Myometrial cell (primary cell): ENCODE results near the gene LSMEM2. TPM values are rescaled to one million over a fixed set of nuclear protein-coding genes. Genes with fewer than 3 reads are reported as not detected.

Experiments
- total RNA-seq: library from RNA; depleted of rRNA; stranded (reverse); fragments of >200 nt; gene quantifications from 2 replicates; pipeline ENCODE4 v1.2.3, GENCODE V29; 2015

LSMEM2 gene
- not detected in 2 replicates for total RNA-seq

DNA sequence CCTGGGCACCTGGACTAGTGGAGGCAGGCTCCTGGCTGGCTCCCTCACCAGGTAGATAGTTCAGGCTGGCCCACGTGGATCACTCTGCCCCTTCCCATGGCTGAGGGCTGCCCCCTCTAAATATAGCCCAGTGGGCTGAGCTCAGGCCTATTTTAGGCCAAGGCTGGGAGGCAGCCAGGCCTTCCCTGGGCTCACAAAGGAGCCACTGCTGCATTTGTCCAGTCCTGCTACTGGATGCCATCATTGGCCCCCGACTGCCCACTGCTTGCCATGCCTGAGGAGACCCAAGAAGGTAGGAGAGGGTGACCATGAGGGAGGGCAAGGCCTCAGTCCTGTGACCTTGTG is at the start of gene LSMEM2:
LSMEM2 (plus strand) TSS at position 208 of the 345 bp plus-strand sequence; CDS start at position 235, 27 bp downstream.

DNA sequence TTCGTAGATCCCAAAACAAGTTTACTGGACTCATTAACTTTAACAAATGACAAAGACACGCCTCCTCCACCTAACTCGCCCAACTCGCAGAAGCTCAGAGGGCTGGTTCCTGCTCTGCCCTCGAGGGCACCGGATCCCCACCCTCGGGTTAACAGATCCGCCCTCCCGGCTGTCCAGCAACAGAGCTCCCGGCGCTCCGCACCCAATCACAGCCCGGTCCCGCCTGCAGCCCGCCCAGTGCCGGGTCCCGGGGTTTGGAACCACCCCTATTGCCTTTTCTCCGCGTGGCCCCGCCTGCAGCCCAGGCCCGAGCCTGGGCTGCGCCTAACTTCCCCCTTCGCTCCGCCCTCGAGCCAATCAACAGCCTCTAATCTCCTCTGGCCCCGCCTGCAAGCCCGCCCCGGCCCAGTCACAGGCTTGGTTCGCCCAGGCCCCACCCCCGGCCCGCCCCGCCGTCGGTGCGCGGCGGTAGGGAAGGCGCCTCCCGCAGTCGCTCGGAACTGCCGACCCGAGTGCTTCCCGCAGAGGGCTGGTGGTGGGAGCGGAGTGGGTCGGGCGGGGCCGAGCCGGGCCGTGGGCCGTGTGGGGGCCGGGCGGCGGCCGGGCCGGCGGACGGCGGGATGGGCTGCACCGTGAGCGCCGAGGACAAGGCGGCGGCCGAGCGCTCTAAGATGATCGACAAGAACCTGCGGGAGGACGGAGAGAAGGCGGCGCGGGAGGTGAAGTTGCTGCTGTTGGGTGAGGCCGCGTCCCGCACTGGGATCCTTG is 43.0 kb upstream of the LSMEM2 start, which contains the start of gene GNAI2:
GNAI2 (plus strand) TSS at position 489 of the 768 bp plus-strand sequence; CDS start at position 621, 132 bp downstream.

DNA sequence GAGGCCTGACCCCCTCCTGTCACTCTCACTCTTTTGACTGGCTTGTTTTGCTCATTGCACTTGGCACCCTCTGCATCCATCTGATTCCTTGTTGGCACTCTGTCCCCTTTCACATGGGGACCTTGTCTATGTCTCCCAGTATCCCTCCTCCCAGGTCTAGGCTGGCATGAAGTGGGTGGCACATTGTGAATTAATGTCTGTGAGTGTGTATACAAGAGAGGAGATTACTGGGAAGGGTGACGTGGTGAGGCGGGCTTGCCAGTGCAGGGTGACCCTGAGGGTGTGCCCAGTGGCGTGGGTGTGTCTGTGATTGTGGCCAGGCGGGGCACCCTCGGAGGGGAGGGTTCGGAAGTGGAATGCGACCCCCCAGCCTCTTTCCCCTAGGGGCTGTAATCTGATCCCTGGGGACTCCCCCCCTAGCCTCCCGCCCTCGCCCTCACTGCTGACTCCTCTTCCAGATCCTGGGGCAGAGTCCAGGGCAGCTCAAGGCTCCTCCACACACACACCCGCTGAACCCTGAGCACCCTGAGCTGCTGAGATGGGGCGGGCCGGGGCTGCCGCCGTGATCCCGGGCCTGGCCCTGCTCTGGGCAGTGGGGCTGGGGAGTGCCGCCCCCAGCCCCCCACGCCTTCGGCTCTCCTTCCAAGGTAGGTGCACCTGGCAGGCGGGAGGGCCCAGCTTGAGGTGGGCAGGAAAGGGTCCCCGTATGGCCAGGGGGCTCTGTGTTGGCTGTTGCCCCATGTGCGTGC is 10.0 kb upstream of the LSMEM2 start, which contains the start of gene SEMA3B:
SEMA3B (plus strand) TSS at position 445 of the 749 bp plus-strand sequence; CDS start at position 539, 94 bp downstream.

DNA sequence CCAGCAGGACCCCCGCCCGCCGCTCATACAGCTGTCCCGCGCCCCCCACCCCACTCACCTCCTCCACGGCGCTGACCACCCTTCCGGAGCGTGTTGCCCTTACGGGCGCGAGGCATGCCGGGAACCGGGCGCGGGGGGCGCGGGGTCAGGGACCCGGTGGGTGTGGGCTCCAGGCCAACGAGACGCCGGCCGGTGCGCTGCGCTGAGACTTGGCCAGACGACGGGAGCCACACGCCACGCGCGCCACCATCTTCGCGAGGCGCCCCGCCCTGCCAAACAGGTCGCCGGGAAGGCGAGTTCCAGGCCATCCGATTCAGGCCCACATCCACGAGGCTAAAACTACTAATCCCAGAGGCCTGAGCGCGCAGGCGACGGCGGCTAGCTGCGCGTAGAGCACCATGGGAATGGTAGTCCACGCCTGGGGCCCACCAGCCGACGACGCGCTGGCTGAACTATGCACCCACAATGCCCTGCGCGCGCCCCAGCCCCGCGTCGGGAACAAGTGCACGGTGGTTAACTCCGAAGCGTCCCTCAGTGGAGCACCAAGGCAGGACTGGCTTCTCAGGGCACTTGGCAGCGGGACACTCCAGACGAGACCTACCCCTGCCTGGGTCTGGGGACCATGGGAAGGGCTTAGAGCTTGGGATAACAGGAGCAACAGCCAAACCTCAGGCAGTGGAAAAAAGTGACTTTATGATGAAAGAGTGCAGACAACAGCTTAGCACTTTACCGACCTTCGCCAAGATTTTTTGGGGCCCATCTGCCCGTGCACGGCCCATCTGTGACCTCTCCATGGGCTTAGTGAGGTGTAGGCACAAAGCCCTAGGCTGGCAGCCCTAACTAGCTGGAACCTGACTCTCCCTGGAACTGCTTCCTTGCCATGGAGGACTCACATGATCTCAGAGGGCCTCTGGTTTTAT is 13.5 kb downstream of the LSMEM2 start, which contains the start of gene IFRD2:
IFRD2 (minus strand) TSS at position 271 of the 920 bp plus-strand sequence; CDS start at position 116, 155 bp downstream.

DNA sequence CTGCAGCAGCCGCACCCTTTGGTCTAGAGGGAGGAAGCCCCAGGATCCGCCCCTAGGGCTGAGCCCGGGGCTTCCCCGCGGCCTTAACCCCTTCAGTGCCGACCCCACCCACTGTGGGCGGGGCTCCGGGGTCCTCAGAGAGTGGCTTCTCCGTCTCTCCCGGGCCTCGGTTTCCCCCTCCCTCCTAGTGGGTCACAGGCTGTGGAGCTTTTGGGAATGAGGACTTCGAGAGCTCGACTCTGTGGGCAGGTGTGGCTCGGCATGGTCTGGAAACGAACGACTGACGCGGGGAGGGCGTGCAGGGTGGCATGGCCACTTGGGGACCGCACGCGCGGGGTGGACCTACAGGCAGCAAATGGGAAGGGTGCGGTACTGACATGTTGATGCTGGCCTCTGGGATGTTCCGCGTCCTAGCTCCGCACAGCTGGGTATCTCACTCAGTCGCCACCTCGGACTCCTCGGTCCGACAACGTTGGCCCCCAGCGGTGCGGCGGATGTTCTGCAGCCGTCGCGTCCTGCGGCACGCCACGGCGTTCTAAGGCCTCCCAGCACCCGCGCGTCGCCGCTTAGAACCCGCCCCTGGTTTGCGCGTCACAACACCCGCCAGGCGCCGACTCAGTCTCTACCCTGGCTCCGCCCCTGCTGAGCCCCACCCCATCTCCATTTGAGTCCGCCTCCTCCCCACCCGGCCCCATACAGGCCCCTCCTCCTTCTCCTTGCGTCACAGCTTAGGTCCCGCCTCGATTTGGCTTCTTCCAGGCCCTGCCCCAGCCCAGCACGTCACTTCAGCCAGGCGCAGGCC is 20.1 kb downstream of the LSMEM2 start, which contains the start of the genes HYAL3 and NAA80:
HYAL3 (minus strand) TSS at position 570 of the 802 bp plus-strand sequence. CDS start 3,803 bp downstream, outside the sequence.
NAA80 (minus strand) TSS at position 570 of the 802 bp plus-strand sequence. CDS start 1,942 bp downstream, outside the sequence.

DNA sequence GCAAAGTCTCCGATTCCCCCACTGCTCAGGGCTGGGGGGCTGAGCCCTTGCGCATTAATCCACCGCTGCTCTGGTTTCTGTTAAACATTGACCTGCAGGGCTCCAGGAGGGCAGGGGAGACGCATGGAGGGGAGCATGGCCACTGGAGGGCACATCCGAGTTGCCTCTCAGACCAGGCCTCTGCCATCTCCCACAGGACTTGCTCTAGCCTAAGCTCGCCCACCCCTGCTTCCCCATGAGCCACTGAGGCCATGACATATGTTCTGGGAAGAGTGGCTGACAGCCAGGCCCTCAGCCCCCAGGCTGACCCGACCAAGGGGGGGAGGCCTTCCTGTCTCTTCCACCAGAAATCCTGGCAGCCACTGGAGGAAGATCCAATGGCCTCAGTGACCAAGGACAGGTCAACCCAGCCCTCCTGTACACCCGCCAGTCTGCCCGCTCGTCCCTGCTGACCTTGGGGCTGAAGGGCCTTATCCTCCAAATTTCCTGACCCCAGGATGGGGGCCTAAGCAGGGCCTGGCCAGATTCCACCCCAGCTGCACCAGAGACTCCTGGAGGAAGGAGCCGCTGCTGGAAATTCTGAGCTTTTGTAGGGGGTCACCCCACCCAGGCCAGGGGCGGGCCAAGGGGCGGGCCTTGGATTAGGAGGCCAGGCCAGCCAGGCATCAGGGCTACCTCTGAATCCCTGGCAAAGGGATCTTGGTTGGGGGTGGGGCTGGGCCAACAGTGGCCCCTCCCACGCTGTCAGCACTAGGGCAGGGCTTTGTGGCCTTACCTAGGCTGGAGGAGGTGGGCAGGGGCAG is 24.3 kb downstream of the LSMEM2 start, which contains the start of gene HYAL1:
HYAL1 (minus strand) TSS at position 562 of the 803 bp plus-strand sequence. CDS start 618 bp downstream, outside the sequence.

DNA sequence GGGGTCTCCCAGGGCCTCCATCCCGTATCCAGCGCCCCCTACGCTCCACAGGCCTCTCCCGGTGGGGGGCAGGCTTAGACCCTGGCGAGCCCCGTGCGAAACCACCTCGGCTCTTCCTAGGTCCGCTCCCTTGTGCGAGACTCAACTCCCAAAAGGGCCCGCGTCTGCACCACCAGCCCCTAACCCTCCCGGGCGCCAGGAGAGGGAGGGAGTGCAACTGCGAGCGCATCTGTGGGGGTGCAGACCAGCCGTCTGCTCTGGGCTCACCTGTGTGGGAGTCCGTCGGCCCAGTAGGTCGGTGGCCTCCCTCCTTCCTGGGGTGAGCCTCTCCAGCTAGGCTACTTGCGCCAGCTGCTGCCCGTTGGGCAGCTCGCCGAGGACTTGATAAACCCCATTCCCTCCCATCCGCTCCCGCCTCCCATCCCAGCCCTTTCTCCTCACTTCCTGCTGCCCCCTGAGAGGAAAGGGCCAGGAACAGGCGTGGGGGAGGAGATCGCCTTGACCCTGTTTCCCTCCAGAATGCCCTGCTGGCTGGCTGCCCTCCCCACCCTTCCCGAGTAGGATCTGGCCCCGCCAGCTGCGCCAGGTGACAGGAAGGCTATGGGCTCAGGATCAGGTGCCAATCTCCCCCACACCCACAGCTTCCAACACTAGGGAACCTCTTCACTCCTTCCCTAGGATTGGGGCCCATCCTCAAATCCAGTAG is 43.7 kb downstream of the LSMEM2 start, which contains the start of gene HYAL2:
HYAL2 (minus strand) TSS at position 360 of the 706 bp plus-strand sequence. CDS start 2,256 bp downstream, outside the sequence.

DNA sequence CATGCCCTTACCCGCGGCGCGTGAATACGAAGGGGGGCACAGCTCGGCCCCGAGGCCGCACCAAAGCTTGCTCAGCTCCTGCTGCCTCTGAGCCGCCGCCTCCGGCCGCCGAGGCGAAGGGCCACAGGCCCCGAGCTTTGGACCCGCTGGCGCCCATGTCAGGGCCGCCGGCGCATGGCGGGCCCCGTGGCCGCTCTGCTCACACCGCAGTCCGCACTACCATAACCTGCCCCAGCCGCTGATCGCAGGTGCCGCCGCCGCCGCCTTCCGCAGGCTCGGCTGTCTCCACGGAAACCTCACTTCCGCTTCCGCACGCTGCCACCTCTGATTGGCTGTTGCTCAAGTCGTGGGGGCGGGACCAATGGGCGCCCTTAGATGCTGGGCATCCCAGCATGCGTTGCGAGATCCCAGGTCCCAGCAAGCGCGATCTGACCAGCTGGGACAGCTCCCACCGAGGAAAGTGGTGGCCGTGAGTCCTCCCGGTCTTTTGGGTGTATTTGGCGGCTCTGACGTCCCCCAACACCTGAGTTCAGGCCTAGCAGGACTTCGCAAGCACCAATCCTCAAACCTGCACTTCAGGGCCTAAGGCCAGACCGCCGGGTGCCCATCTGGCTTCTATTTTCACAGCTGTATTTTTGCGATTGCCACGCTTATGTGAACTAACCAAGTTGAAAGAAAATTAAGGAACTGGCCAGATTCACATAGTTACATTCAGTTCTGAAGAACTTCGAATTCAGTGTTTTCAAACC is 49.2 kb downstream of the LSMEM2 start, which contains the start of gene TUSC2:
TUSC2 (minus strand) TSS at position 281 of the 749 bp plus-strand sequence; CDS start at position 157, 124 bp downstream.

Other genes with a start within 250 kb of the LSMEM2 start
- gene RBM5, start 190.2 kb upstream of the LSMEM2 start, total RNA-seq: 61.3 and 61.4 TPM in 2 replicates
- 5.2 and 7.8 TPM in 2 replicates for gene SEMA3F, start 123.8 kb upstream of the LSMEM2 start, total RNA-seq
- gene GNAT1, start 87.5 kb upstream of the LSMEM2 start, total RNA-seq: not detected in 2 replicates
- not detected in 2 replicates for gene SLC38A3, start 73.8 kb upstream of the LSMEM2 start, total RNA-seq
- gene GNAI2, start 42.9 kb upstream of the LSMEM2 start, total RNA-seq: 356 and 418 TPM in 2 replicates
- gene SEMA3B, start 9.9 kb upstream of the LSMEM2 start, total RNA-seq: 19.0 and 23.0 TPM in 2 replicates
- 80.1 and 95.3 TPM in 2 replicates for gene IFRD2, start 13.3 kb downstream of the LSMEM2 start, total RNA-seq
- gene HYAL3, start 20.3 kb downstream of the LSMEM2 start, total RNA-seq: 3.7 and 10.7 TPM in 2 replicates
- 16.8 and 18.2 TPM in 2 replicates for gene NAA80, start 20.3 kb downstream of the LSMEM2 start, total RNA-seq
- gene HYAL1, start 24.5 kb downstream of the LSMEM2 start, total RNA-seq: 1.7 and 2.8 TPM in 2 replicates
- 74.7 and 83.3 TPM in 2 replicates for gene HYAL2, start 43.7 kb downstream of the LSMEM2 start, total RNA-seq
- gene TUSC2, start 49.1 kb downstream of the LSMEM2 start, total RNA-seq: 15.0 and 29.4 TPM in 2 replicates
- gene RASSF1, start 61.7 kb downstream of the LSMEM2 start, total RNA-seq: 37.2 and 39.0 TPM in 2 replicates
- 1.7 and 3.0 TPM in 2 replicates for gene ZMYND10, start 66.6 kb downstream of the LSMEM2 start, total RNA-seq
- gene NPRL2, start 71.7 kb downstream of the LSMEM2 start, total RNA-seq: 23.2 and 31.7 TPM in 2 replicates
- gene CYB561D2, start 71.8 kb downstream of the LSMEM2 start, total RNA-seq: 29.6 and 41.5 TPM in 2 replicates
- 61.1 and 71.2 TPM in 2 replicates for gene TMEM115, start 80.4 kb downstream of the LSMEM2 start, total RNA-seq
- 0.18 TPM in 1 of 2 replicates, not detected in the other for gene CACNA2D2, start 224.5 kb downstream of the LSMEM2 start, total RNA-seq